AG08395 (cell line): ENCODE measurements around the gene TIMP3.

ENCODE experiments used
- DNase-seq: peaks from one replicate; pipeline ENCODE4 v3.0.0; 2012; ENCODE audit warnings: mixed read lengths, low spot score

TIMP3 gene

DNA sequence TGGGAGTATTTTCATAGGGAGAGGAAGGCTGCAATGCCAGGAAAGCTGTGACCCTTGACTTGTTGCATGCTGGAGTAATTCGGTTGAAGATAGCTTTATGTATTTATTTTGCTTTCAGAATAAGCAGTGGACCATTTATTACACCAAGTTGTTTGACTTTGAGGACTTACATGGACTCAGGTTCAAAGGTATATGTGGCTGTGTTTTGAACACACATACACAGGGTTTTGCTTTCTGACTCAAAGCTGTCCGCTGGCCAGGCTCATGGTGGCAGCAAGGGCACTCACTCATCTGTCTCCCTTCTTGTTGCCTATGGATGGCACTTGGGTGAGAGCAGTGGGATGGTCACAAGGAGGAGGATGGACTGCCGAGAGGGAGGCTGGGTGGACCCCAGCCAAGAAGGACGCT lies 6.5 kb downstream of the TIMP3 start:
- DNase-seq: no peak

- no peak for DNase-seq
These were observed 8.5 kb downstream of the TIMP3 start for GRCh38 chr22:32809786-32810554.

DNA sequence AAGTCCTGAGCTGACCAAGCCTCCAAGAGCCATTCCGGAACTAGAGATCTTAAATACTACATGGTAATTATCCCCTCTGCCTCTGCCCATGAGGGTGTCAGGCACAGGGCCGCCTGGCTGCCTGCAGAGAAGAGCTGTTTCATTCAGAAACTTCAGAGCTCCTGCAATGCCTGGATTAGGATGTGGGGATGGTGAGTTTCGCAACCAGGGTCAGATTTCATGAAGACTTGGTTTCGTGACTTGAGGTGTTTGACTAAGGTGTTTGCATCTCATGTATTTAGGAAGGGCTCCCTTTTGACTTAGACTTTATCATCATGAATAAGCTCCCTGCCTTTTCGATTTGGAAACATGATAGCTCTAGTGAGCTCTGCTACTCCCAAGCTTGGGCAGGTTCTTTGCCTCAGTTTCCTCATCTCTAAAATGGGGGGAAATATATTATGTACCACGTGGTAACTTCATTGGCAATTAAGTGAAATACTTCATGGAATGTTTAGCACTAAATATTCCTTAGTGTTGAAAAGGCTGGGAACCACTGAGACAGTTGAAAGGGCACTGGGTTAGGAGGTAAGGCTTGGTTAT lies 9.1 kb downstream of the TIMP3 start:
- DNase-seq: no peak

GRCh38 chr22:32811788-32812545 lies 10.5 kb downstream of the TIMP3 start:
- DNase-seq: no peak

DNA sequence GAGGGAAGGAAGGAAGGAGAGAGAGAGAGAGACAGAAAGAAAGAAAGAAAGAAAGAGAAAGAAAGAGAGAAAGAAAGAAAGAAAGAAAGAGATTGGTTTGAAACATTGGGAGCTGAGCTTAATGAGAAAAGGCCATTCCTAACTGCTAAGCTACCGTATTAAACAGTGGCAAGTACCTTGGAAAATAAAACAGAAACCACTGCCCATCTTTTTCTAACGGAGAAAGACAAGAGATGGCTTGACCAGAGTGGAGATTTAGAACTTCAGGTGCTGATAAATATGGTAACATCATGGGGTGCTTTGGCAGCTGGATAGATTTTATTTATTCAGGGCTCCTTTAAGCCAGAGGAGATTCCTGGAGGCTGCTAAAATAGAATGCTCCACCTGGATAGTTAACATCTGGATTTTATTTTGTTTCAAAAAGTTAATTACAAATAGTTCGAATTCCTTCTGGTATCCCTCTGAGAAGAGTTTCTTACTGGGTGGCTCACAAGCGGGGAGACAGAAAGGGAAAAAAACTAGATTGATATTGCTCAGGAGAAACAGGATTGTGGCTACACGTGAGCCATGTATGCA lies 12.9 kb downstream of the TIMP3 start:
- DNase-seq: no peak

DNA sequence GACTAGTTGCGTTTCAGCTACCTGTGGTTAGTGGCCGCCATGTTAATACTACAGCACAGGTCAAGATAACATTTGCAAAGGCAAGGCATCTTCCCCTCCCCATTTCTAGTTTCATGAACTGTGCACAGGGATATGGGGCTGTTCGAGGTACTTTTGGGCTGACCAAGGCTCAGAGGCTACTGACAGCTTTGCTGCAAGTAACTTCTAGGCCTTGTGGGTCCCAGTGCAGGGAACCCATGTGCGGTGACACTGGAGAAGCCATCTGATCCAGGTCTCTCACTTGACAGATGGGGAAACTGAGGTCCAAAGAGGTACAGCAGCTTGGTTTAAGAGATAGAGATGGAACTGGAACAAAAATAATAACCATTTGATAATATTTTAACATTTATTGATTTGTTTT lies 13.6 kb downstream of the TIMP3 start:
- no peak for DNase-seq

DNA sequence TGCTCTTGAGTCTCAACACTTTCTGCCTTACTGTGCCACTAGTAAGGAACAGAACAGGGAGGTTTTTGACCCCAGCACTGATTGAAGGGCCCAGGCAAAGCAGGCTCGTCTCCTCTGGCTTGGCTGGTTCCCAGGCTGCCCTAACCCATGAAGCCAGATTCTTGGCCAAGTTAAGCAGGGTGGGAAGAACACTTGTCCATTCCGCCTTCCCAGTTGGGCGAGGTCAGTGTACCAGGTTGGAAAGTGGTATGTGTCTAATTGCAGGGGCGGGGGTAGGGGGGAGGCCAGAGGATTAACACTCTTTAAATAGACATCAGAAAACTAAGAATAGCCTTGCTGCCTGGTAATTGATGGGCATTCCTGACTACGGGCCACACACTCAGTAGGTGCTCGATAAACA lies 14.4 kb downstream of the TIMP3 start:
- no peak for DNase-seq

GRCh38 chr22:32817137-32817730 lies 15.7 kb downstream of the TIMP3 start:
- DNase-seq: no peak

DNA sequence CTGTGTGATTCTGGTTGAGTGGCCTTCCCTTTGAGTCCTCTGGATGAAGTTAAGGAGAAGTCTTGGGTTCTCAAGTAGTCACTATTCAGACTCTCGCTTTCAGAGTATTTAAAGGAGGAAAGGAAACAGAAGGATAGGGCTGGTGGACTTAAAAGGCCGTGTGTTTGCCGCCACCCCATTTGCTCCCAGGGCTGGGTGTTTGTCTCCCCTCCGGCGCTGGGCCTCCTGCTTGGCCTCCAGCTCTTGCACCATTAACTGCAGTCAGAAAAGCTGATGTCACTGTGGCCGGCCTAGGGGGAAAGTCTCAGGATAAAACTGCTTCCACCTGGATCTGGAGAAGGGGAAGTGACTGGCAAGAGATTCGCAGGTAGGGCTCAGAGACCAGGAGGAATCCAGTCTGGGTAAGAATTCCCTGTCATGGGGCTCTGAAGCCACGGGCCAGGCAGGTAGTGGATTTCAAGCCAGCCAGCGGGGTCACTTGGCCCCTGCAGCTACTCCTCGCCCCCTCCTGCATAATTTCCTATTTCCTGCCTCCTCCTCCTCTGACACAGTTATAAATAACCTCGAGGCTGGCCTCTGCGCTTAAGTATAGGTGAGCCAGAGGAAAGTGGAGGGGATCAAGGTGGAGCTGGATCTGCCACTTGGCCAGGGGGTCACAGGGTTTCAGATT lies 17.1 kb downstream of the TIMP3 start:
- no peak for DNase-seq

DNA sequence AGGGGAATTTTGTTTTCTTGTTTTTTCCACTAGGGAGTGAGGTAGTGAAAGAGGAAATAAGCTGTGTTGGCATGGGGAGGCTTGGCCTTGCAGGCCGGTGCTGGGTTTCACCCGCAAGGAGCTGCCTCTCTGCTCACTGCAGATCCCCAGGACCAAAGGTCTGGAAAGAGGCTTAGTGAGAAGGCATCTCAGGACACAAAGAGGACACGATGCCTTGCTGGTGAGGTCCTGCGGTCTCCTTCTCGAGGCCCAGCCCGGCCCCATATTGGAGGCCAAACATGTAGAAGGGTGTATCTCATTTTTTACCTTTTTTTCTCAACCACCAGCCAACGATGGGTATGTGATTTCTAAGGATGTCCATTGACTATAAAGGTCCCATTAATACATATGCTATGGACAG lies 17.6 kb downstream of the TIMP3 start:
- no peak for DNase-seq

- DNase-seq: no peak
These were observed 18.9 kb downstream of the TIMP3 start for GRCh38 chr22:32820131-32821119.

- DNase-seq: no peak
These were observed 20.8 kb downstream of the TIMP3 start for GRCh38 chr22:32822179-32822877.

DNA sequence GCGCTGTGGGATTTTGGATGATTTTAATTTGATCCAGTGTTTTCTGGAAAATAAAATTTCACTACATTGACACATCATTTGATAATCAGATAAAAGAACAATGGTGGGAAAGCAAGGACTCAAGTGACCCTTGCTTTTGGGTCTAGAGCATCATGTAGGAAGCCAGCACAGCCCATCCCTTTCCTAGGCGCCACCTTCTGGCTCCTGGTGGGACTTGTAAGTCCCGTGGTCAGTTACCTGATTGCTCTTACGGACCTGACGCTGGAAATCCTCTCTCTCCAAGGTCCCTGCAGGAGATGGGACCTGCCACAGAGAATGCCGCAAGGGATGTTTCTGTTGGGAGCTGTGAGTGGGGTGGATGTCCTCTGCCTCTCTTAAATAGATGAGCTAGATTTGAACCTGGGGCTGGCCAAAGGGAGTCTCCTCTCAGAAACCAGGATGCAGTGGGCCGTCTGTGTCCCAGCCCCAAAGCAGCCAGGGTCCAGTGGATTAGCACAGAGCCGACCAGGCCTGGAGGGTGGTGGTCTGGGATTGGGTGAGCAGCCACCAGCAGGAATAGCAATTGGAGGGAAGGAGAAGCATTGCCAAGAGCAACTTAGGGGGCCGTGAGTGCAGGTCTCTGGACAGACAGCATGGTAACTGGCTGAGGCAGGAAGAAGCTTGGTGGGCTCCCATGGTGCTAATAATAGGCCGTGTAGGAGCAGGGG lies 21.7 kb downstream of the TIMP3 start:
- DNase-seq: no peak

DNA sequence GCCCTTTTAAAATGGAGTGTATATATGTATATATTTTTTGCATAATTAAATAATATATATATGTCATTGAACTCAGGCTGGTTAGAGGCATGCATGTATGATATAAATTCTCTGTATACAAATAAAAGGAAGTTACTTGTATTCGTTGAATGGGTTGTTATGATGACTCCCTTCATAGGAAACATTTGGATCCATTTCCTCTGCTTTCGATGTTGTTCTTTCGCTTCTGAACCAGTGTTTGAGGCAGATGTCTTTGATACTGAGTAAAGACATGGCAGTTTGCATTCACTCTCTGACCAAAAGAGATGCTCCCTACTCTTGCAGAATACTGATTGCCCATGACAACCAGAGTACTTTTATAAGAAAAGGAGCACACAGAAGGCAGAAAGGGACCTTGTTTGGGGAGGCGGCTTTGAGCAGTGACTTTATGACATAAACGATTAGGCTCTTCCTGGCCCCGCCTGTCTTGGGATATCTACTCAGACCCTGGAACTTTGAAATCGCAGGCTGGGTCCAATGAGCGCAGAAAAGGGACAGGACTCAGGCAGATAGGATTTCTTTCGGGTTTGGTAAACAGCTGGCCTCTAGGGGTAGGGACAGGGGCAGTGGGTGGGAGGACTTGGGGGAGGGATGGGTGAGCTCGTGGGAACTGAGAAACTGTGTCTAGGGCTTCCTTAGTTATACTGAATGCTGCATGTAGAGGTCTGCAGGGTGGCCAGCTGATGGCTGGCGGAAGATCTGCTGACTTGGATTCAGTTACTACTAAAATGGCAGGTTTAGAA lies 23.2 kb downstream of the TIMP3 start:
- DNase-seq: no peak

DNA sequence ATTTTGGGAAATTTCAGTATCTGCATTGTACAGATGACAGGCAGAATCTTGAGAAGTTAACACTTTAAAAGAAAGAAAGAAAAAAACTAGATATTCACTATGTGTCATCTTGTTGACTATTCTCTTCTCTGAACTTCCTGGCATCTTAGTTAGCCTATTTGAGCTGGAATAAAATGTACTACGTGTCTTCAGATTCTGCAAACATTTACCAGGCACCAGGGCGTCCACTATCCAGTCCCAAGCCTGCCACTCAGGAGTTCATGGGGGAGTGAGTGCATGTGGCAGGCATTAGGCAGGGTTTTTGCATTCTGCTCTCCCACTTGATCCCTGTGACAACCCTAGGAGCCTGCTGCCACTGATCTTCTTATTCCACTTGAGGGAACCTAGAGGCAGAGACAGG lies 25.0 kb downstream of the TIMP3 start:
- no peak for DNase-seq

DNA sequence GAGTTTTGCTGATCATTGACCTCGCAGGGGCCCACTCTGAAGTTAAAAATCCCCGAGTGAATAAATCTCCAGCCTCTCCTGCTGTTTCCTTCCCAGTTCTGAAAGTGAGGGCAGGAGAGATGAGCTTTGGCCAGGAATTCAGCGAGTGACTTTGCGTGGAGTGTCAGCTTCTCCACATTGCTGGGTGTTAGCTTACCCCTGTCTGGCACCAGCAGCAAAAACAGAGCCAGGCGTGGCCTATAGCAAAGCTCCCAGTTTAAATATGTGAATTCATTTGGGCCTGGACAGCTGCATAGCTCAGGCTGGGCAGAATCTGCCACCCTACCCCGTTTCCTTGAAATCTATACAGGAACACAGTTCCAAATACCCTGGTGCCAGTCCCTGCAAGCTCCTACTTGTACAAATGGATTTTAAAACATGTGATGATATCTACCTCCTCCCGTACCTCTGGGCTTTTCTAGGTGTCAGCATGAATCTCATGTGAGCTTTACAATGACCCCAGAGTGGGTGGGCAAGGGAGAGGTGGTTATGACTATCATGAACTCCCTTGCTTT lies 25.6 kb downstream of the TIMP3 start:
- DNase-seq: no peak

- no peak for DNase-seq
These were observed 26.6 kb downstream of the TIMP3 start for GRCh38 chr22:32828150-32828549.

- no peak for DNase-seq
These were observed 27.1 kb downstream of the TIMP3 start for GRCh38 chr22:32828561-32828960.
